A549 treated with AZD2906 at 1 μM for 4 hours (cell line): ENCODE measurements around the gene CYRIA. TPM values are rescaled to one million over a fixed set of nuclear protein-coding genes. Genes with fewer than 3 reads are reported as not detected.

Source experiments
- total RNA-seq: library from RNA; stranded (reverse); fragments of 200-300 nt; extraction: Qiagen RNA extraction; gene quantifications from 5 replicates; pipeline ENCODE4 v1.2.3, GENCODE V29; 2022

Gene CYRIA
- 0.38 to 0.72 TPM (median 0.52 TPM) in 5 replicates for total RNA-seq

GRCh38 chr2:16665748-16666448, at the start of gene CYRIA:
Gene CYRIA, minus strand, starts transcription at chr2:16665834. Its CDS starts 77,715 bp downstream, at chr2:16588119.

